ENCODE measurements around the gene TBX19.

TBX19 gene

GRCh38 chr1:168285521-168285790 is 4.8 kb downstream of the TBX19 start:
- DNase-seq: no peak

GRCh38 chr1:168285971-168286927 is 5.6 kb downstream of the TBX19 start:
- DNase-seq: no peak

GRCh38 chr1:168287237-168287664 is 6.6 kb downstream of the TBX19 start:
- no peak for DNase-seq

- no peak for DNase-seq
These were observed 7.8 kb downstream of the TBX19 start for GRCh38 chr1:168288311-168289052.

- no peak for DNase-seq
These were observed 10.7 kb downstream of the TBX19 start for GRCh38 chr1:168291222-168291837.

- no peak for DNase-seq
These were observed 12.7 kb downstream of the TBX19 start for GRCh38 chr1:168293356-168293755.

- DNase-seq: no peak
These were observed 14.9 kb downstream of the TBX19 start for GRCh38 chr1:168295411-168296114.

- DNase-seq: no peak
These were observed 16.5 kb downstream of the TBX19 start for GRCh38 chr1:168297019-168297730.

- DNase-seq: no peak
These were observed 17.8 kb downstream of the TBX19 start for GRCh38 chr1:168298446-168298845.

- DNase-seq: no peak
These were observed 19.9 kb downstream of the TBX19 start for GRCh38 chr1:168300626-168301025.

GRCh38 chr1:168301664-168302320 is 21.1 kb downstream of the TBX19 start:
- DNase-seq: no peak

GRCh38 chr1:168303716-168304540 is 23.3 kb downstream of the TBX19 start:
- DNase-seq: no peak

GRCh38 chr1:168304865-168305264 is 24.2 kb downstream of the TBX19 start:
- no peak for DNase-seq

GRCh38 chr1:168312718-168313604 is 32.3 kb downstream of the TBX19 start:
- DNase-seq: no peak

- no peak for DNase-seq
These were observed 35.5 kb downstream of the TBX19 start for GRCh38 chr1:168316142-168316541.

- no peak for DNase-seq
These were observed 36.6 kb downstream of the TBX19 start for GRCh38 chr1:168317309-168317708.

- DNase-seq: no peak
These were observed 39.0 kb downstream of the TBX19 start for GRCh38 chr1:168319691-168320090.

- DNase-seq: no peak
These were observed 39.5 kb downstream of the TBX19 start for GRCh38 chr1:168320149-168320548.

GRCh38 chr1:168320800-168321450 is 40.2 kb downstream of the TBX19 start:
- DNase-seq: no peak

All from KG1 (cell line).